GM18951 (cell line): ENCODE measurements around the gene SPTLC1.

ENCODE experiments used
- POLR2A ChIP-seq: IDR thresholded peaks from 4 replicates; pipeline ENCODE4 v1.6.1; 2011; ENCODE audit warnings: mild to moderate bottlenecking; ENCODE audit not compliant: insufficient read length, insufficient read depth; ENCODE audit errors: extremely low read depth
- in situ Hi-C: fragments of 300-500 bp; cut with MboI; formaldehyde crosslinking; loops from one replicate; pipeline ENCODE4 v1.12.0; 2022; ENCODE audit warnings: low sequenced_read_pairs, mixed read lengths, inconsistent platforms; ENCODE audit not compliant: unreplicated experiment

The SPTLC1 gene

GRCh38 chr9:92047500-92047899 lies 67.7 kb downstream of the SPTLC1 start:
- no peak for TF ChIP-seq POLR2A
- in situ Hi-C loops: no loop called here

GRCh38 chr9:92046676-92047075 lies 68.5 kb downstream of the SPTLC1 start:
- in situ Hi-C loops: no loop called here
- no peak for TF ChIP-seq POLR2A

DNA sequence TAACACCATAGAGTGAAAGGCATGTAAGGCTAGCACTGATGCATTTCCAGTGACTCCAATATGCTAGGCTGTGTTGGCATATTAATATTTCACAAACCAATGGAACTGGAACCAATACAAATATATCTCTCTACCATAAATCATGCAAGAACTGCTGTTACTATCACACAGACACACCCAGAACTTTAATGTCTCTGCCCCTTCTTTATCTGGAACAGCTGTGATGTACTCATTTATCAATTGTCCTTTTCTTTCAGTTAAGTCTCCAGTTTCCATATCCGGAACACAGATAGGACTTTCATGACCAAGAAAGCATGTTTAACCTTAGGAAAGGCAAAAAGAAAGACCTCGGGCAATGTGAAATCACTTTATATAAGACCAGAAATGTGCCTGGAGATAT lies 70.3 kb downstream of the SPTLC1 start:
- in situ Hi-C loops: no loop called here

DNA sequence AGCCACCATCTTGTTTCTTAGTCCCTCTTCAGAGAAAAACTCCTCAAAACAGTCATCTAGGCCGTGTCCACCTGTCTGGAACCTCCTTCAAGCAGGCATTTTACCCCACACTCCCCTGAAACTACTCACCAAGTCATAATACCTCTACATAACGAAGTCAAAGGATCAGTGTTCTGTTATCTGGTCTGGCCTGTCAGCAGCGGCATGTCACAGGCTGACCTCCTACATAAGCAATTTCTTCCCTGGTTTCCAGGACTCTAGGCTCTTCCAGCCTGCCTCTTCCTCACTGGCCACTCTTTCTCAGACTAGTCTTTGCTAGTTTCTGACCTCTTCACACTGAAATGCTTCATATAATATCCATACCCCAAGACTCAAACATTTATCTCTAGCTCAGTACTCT lies 72.2 kb downstream of the SPTLC1 start:
- no peak for TF ChIP-seq POLR2A
- in situ Hi-C loops: no loop called here

More for the DNA sequence above, 70.3 kb downstream of the SPTLC1 start:
- TF ChIP-seq POLR2A: no peak

DNA sequence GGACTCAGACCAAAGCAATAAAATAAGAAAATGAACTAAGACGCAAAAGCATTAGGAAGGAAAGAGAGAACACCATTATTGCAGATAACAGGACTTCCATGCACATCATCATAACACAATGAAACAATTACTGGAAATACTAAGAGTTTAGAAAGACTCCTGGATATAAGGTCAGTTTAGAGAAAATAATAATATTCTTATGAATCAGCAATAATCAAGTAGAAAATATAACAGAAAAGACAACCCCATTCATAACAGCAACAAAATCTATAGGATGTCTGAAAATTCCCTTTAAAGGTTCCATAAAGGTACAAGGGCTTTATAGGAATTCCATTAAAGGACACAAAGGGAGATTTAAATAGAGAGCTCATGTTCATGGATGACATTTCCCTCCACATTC lies 73.0 kb downstream of the SPTLC1 start:
- no peak for TF ChIP-seq POLR2A
- in situ Hi-C loops: no loop called here

GRCh38 chr9:92036756-92037155 lies 78.5 kb downstream of the SPTLC1 start:
- in situ Hi-C loops: no loop called here
- TF ChIP-seq POLR2A: no peak

GRCh38 chr9:92036411-92036746 lies 78.8 kb downstream of the SPTLC1 start:
- in situ Hi-C loops: no loop called here
- no peak for TF ChIP-seq POLR2A

DNA sequence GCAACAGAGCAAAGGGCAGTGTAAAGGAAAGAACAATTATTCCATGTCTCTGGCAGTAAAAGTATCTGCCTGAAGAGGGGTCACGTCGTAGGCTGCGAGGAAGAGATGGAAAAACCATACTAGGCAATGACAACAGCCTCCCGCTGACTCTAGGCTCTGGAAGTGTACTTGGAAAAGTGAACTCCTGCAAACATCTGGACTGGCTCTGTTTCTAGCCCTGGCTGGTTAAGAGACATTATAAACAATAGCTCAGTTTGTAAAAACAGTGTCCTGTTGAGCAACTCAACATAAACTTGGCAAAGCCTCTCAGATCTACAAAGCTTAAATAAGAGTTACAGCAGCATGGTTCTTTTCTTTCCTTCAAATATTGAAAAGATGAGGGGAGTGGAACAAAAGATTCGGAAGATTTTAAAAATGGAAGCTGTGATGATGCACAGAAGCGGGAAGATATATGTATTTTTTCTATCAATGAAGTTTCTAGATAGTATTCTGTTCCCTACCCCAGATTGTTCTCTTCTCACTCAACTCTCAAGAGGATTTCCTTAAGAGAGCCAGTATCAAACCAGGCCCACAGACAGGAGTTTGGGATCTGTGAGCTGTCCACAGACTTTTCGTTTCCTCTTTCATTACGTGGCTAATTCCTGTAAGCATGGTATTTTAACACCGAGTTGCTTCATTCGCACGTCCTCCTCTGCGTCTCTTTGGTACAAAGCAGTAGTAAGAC lies 79.4 kb downstream of the SPTLC1 start:
- in situ Hi-C loops: no loop called here
- no peak for TF ChIP-seq POLR2A

GRCh38 chr9:92035146-92035545 lies 80.1 kb downstream of the SPTLC1 start:
- in situ Hi-C loops: no loop called here
- no peak for TF ChIP-seq POLR2A

DNA sequence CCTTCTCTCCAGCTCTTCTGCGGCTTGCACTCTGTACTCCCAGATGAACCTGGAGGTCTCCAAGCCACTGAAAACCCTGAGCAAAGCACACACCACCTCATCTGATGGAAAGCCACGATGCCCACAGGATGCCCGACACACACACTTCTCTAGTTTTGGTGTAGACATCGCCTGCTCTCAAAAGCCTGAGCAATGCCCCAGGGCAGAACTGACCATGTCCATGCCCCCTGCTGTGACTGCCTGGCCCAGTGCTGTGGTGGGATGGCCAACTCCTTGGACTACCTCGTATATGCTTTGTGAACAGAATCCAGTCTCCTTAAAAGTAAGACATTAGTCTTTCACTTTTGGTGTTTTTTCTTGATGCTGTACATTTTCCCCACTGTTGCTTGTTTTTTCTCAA lies 81.2 kb downstream of the SPTLC1 start:
- TF ChIP-seq POLR2A: no peak
- in situ Hi-C loops: no loop called here

- in situ Hi-C loops: no loop called here
- no peak for TF ChIP-seq POLR2A
Measured at GRCh38 chr9:92033307-92033706, 81.9 kb downstream of the SPTLC1 start.

- in situ Hi-C loops: no loop called here
Measured at GRCh38 chr9:92032891-92033290, 82.3 kb downstream of the SPTLC1 start.

DNA sequence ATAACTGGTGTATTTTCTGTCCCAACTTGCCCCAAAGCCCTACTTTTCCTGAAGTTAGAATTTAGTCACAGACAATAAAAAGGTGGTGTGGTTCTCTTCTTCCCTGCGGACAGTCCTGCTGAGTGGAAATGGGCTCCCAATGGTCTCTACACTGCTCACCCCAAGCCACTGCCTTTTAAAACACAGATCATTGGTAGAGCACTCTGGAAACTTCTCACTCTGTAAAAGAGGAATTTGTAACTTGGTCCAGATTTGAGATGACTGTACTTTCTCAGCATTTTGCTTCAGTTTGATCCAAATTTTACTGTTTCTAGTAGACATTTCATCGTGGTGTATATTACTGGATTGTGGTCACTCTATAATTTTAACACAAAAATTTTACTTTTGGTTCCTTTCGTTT lies 84.8 kb downstream of the SPTLC1 start:
- no peak for TF ChIP-seq POLR2A
- in situ Hi-C loops: no loop called here

More at GRCh38 chr9:92032891-92033290, 82.3 kb downstream of the SPTLC1 start:
- no peak for TF ChIP-seq POLR2A

GRCh38 chr9:92029553-92029952 lies 85.7 kb downstream of the SPTLC1 start:
- no peak for TF ChIP-seq POLR2A
- in situ Hi-C loops: no loop called here
